SK-N-SH (cell line): ENCODE results near the gene TMEM187. TPM values are rescaled to one million over a fixed set of nuclear protein-coding genes. Genes with fewer than 3 reads are reported as not detected.

Experiments used
- CTCF ChIA-PET: fragments of 300-600, 350-600 bp; formaldehyde crosslinking; extraction: SDS; loops from one replicate; lab custom pipeline; 2021; lab: Yijun Ruan, JAX
- POLR2A ChIA-PET: fragments of 350-600 bp; sonication (Branson Sonifier 250); formaldehyde crosslinking; extraction: SDS; loops from one replicate; lab custom pipeline; 2020; ENCODE audit warnings: antibody characterized with exemption, inconsistent platforms; lab: Yijun Ruan, JAX
- DNase-seq: peaks from one replicate; pipeline ENCODE4 v3.0.0; 2012
- H2AFZ ChIP-seq: fragments of 200-600 bp; sonication (generic); 2 replicates; pipeline ENCODE4 v1.8.1; 2016; ENCODE audit warnings: antibody characterized with exemption, mild to moderate bottlenecking, low read depth
- H3F3A ChIP-seq: fragments of 200-600 bp; sonication (generic); replicated peaks from 2 replicates; pipeline ENCODE3; 2016; ENCODE audit warnings: antibody characterized with exemption, mild to moderate bottlenecking; ENCODE audit not compliant: insufficient read depth
- H3K27ac ChIP-seq, 2 experiments: fragments of 200-500 bp in 1 of 2; fragments of 200-600 bp in 1 of 2; sonication (Bioruptor generic) in 1 of 2; sonication (generic), shearing (Covaris generic) in 1 of 2; 2 replicates each; pipeline versions ENCODE4 v1.5.1 to v1.6.1; 2014 to 2016; ENCODE audit warnings: low read depth in 2 of 2, inconsistent platforms in 1 of 2, low read length in 1 of 2, mild to moderate bottlenecking in 1 of 2, mixed read lengths in 1 of 2
- H3K27me3 ChIP-seq: fragments of 200-600 bp; sonication (generic), shearing (Covaris generic); 2 replicates; pipeline ENCODE4 v1.6.1; 2016; ENCODE audit warnings: mixed run types; ENCODE audit not compliant: insufficient read depth
- H3K36me3 ChIP-seq, 2 experiments: fragments of 200-500 bp in 1 of 2; fragments of 200-600 bp in 1 of 2; sonication (Bioruptor generic) in 1 of 2; sonication (generic) in 1 of 2; replicated peaks in 1 of 2; 2 replicates each; pipeline versions ENCODE3 to v1.5.1; 2014 to 2016; ENCODE audit warnings: low read length in 1 of 2, mild to moderate bottlenecking in 1 of 2; ENCODE audit not compliant: insufficient read depth in 2 of 2, control insufficient read depth in 1 of 2
- H3K4me1 ChIP-seq, 2 experiments: fragments of 200-500 bp in 1 of 2; fragments of 200-600 bp in 1 of 2; sonication (Bioruptor generic) in 1 of 2; sonication (generic), shearing (Covaris generic) in 1 of 2; 2 replicates each; pipeline versions ENCODE4 v1.5.1 to v1.6.1; 2014 to 2016; ENCODE audit warnings: low read depth in 1 of 2, low read length in 1 of 2, mixed run types in 1 of 2; ENCODE audit not compliant: insufficient read depth in 2 of 2, control insufficient read depth in 1 of 2
- H3K4me2 ChIP-seq: fragments of 200-600 bp; sonication (generic), shearing (Covaris generic); 2 replicates; pipeline ENCODE4 v1.6.1; 2017; ENCODE audit warnings: mixed run types
- H3K4me3 ChIP-seq, 2 experiments: fragments of 200-500 bp in 1 of 2; fragments of 200-600 bp in 1 of 2; sonication (Bioruptor generic) in 1 of 2; sonication (generic), shearing (Covaris generic) in 1 of 2; 2 replicates each; pipeline versions ENCODE4 v1.5.1 to v1.8.1; 2014 to 2016; ENCODE audit warnings: low read depth in 2 of 2, inconsistent platforms in 1 of 2, low read length in 1 of 2, mild to moderate bottlenecking in 1 of 2, mixed read lengths in 1 of 2, moderate library complexity in 1 of 2
- H3K79me2 ChIP-seq: fragments of 200-600 bp; sonication (generic); 2 replicates; pipeline ENCODE4 v1.8.1; 2017; ENCODE audit warnings: mild to moderate bottlenecking; ENCODE audit not compliant: insufficient read depth
- H3K9ac ChIP-seq: fragments of 200-600 bp; sonication (generic); 2 replicates; pipeline ENCODE4 v1.6.1; 2017; ENCODE audit warnings: mixed run types
- H3K9me2 ChIP-seq: fragments of 200-600 bp; sonication (generic); 2 replicates; pipeline ENCODE4 v1.6.1; 2017; ENCODE audit warnings: mixed run types
- H3K9me3 ChIP-seq: fragments of 200-600 bp; sonication (generic); 2 replicates; pipeline ENCODE4 v1.6.1; 2017; ENCODE audit warnings: mixed run types, mild to moderate bottlenecking, moderate library complexity
- H4K20me1 ChIP-seq: fragments of 200-600 bp; sonication (generic); 2 replicates; pipeline ENCODE4 v1.6.1; 2017; ENCODE audit warnings: mild to moderate bottlenecking, mixed run types; ENCODE audit not compliant: insufficient read depth
- CHD2 ChIP-seq: fragments of 150-350 bp; IDR thresholded peaks from 2 replicates; pipeline ENCODE4 v1.6.1; 2018; ENCODE audit warnings: low read length; ENCODE audit not compliant: partially characterized antibody
- FOXM1 ChIP-seq: IDR thresholded peaks from 2 replicates; pipeline ENCODE4 v1.4.0; 2012; ENCODE audit warnings: low read depth, mild to moderate bottlenecking
- GABPA ChIP-seq: IDR thresholded peaks from 2 replicates; pipeline ENCODE4 v1.4.0; 2012; ENCODE audit warnings: low read depth, mild to moderate bottlenecking
- MEF2A ChIP-seq: IDR thresholded peaks from 2 replicates; pipeline ENCODE4 v1.4.0; 2012; ENCODE audit warnings: low read depth, borderline replicate concordance
- MXI1 ChIP-seq: IDR thresholded peaks from 2 replicates; pipeline ENCODE4 v1.6.1; 2012; ENCODE audit warnings: mild to moderate bottlenecking, low read depth, low read length, improper control_type of control experiment
- NFIC ChIP-seq: IDR thresholded peaks from 2 replicates; pipeline ENCODE4 v1.4.0; 2012; ENCODE audit warnings: borderline replicate concordance
- PBX3 ChIP-seq: IDR thresholded peaks from 2 replicates; pipeline ENCODE4; 2012
- RCOR1 ChIP-seq: fragments of 150-350 bp; IDR thresholded peaks from 2 replicates; pipeline ENCODE4 v1.6.1; 2017; ENCODE audit warnings: antibody characterized with exemption, low read length
- RXRA ChIP-seq: IDR thresholded peaks from 2 replicates; pipeline ENCODE4 v1.4.0; 2012; ENCODE audit warnings: low read depth, mild to moderate bottlenecking, borderline replicate concordance
- TAF1 ChIP-seq: IDR thresholded peaks from 2 replicates; pipeline ENCODE4 v1.6.1; 2012; ENCODE audit warnings: low read depth, mild to moderate bottlenecking, low read length, moderate library complexity, borderline replicate concordance
- TCF12 ChIP-seq: IDR thresholded peaks from 2 replicates; pipeline ENCODE4 v1.4.0; 2012
- TEAD4 ChIP-seq: IDR thresholded peaks from 2 replicates; pipeline ENCODE4 v1.4.0; 2012; ENCODE audit warnings: mild to moderate bottlenecking, borderline replicate concordance; ENCODE audit not compliant: insufficient read depth
- USF1 ChIP-seq: IDR thresholded peaks from 2 replicates; pipeline ENCODE4 v1.4.0; 2012; ENCODE audit warnings: low read depth, borderline replicate concordance
- USF2 ChIP-seq: fragments of 150-350 bp; IDR thresholded peaks from 2 replicates; pipeline ENCODE4 v1.6.1; 2017; ENCODE audit warnings: antibody characterized with exemption, low read length, low read depth, borderline replicate concordance
- YY1 ChIP-seq: IDR thresholded peaks from 2 replicates; pipeline ENCODE4 v1.4.0; 2012; ENCODE audit warnings: low read depth, mild to moderate bottlenecking
- ZBTB33 ChIP-seq: IDR thresholded peaks from 2 replicates; pipeline ENCODE4 v1.4.0; 2012; ENCODE audit warnings: low read depth, borderline replicate concordance
- WGBS: methylation state at CpG from one replicate; pipeline ENCODE4 v1.1.6; 2017; ENCODE audit warnings: low lambda C conversion rate; 5-methylcytosine and 5-hydroxymethylcytosine counted together
- polyA plus RNA-seq, 3 experiments: library from polyadenylated mRNA; depleted of rRNA; stranded (reverse); fragments of >200 nt; gene quantifications; 2 replicates each; pipeline ENCODE4 v1.2.3, GENCODE V29; 2012

TMEM187 gene
- polyA plus RNA-seq, 1 of the 3 experiments (the other 2 are of a cell fraction): 10.9 TPM

GRCh38 chrX:154014429-154015380 lies 42.2 kb downstream of the TMEM187 start:
- H3F3A ChIP-seq: no peaks in the 10 kb centered on the region
- H4K20me1 ChIP-seq: peaks cover 4% of the 10 kb centered on the region; the same call in 1 of the 2 replicates
- H3K27me3 ChIP-seq: no peaks in the 10 kb centered on the region
- no peak overlapping the region for H2AFZ ChIP-seq
- no peak for DNase-seq
- POLR2A ChIA-PET: no interaction called here
- peaks cover 0 to 7% of the 10 kb centered on the region in 2 experiments; a peak in 1 of 4 replicates for H3K4me1 ChIP-seq
- H3K9me3 ChIP-seq: no peaks in the 10 kb centered on the region
- no peak overlapping the region for H3K9ac ChIP-seq
- CTCF ChIA-PET: interaction anchor here (1.0 to 5.5 kb wide), 16 partner anchors 9 to 68 kb away, joined by 3 to 94 read pairs (median 13); no protein-coding TSS in a partner anchor
- peaks cover 26% of the 10 kb centered on the region for H3K79me2 ChIP-seq
- TF ChIP-seq CHD2: no peak
- TF ChIP-seq FOXM1: no peak
- TF ChIP-seq GABPA: no peak
- no peak for TF ChIP-seq USF1
- TF ChIP-seq USF2: no peak
- no peak for TF ChIP-seq ZBTB33
- no peak for TF ChIP-seq TAF1
- TF ChIP-seq, all 33 proteins: peak for 0
- H3K36me3 ChIP-seq: peaks cover 0 to 27% of the 10 kb centered on the region in 2 experiments
- 53% methylated on average over 19 of the region's 24 CpGs for WGBS
- H3K9me2 ChIP-seq: no peaks in the 10 kb centered on the region
- no peak overlapping the region for H3K27ac ChIP-seq
- no peak overlapping the region for H3K4me3 ChIP-seq
- no peak overlapping the region for H3K4me2 ChIP-seq

- H3K79me2 ChIP-seq: peaks cover 26% of the 10 kb centered on the region
- CTCF ChIA-PET: interaction anchor here (1.2 to 1.8 kb wide), 2 partner anchors 12 to 16 kb away, joined by 4 read pairs; no protein-coding TSS in a partner anchor
- WGBS: 56% methylated on average over 9 of the region's 16 CpGs
- TF ChIP-seq GABPA: no peak
- no peak for TF ChIP-seq YY1
- TF ChIP-seq TEAD4: no peak
- TF ChIP-seq TCF12: no peak
- TF ChIP-seq RXRA: no peak
- TF ChIP-seq NFIC: no peak
- no peak for TF ChIP-seq USF2
- no peak for TF ChIP-seq PBX3
- TF ChIP-seq MXI1: no peak
- TF ChIP-seq RCOR1: no peak
- TF ChIP-seq TAF1: no peak
- TF ChIP-seq FOXM1: no peak
- no peak for TF ChIP-seq MEF2A
These were observed 43.2 kb downstream of the TMEM187 start for GRCh38 chrX:154015581-154016264.

More at GRCh38 chrX:154015581-154016264, 43.2 kb downstream of the TMEM187 start:
- H3K4me1 ChIP-seq: peaks cover 0 to 11% of the 10 kb centered on the region in 2 experiments; a peak in 1 of 4 replicates
- H3K4me3 ChIP-seq: no peak overlapping the region
- peaks cover 4% of the 10 kb centered on the region; the same call in 1 of the 2 replicates for H4K20me1 ChIP-seq
- no peaks in the 10 kb centered on the region for H3K9me3 ChIP-seq
- DNase-seq: no peak
- no peak overlapping the region for H2AFZ ChIP-seq
- peaks cover 0 to 27% of the 10 kb centered on the region in 2 experiments for H3K36me3 ChIP-seq
- no peak overlapping the region for H3K27ac ChIP-seq
- H3K9ac ChIP-seq: no peak overlapping the region
- POLR2A ChIA-PET: no interaction called here
- no peak overlapping the region for H3K4me2 ChIP-seq
- H3K27me3 ChIP-seq: 0 out of 2 replicates have a peak, but pooled peaks cover 3% of the 10 kb centered on the region
- H3K9me2 ChIP-seq: no peaks in the 10 kb centered on the region
- no peaks in the 10 kb centered on the region for H3F3A ChIP-seq
